Activated gamma-delta T cell treated with Interleukin-2 at 50 U/mL for 16 hours (primary cell): Measurements from ENCODE around the gene TFCP2L1.

Experiments used
- DNase-seq: peaks from one replicate; pipeline ENCODE4 v3.0.0-alpha.2; 2020

The TFCP2L1 gene

GRCh38 chr2:121214296-121214695 lies 70.7 kb downstream of the TFCP2L1 start:
- no peak for DNase-seq

- DNase-seq: no peak
Measured at GRCh38 chr2:121213386-121213785, 71.6 kb downstream of the TFCP2L1 start.

DNA sequence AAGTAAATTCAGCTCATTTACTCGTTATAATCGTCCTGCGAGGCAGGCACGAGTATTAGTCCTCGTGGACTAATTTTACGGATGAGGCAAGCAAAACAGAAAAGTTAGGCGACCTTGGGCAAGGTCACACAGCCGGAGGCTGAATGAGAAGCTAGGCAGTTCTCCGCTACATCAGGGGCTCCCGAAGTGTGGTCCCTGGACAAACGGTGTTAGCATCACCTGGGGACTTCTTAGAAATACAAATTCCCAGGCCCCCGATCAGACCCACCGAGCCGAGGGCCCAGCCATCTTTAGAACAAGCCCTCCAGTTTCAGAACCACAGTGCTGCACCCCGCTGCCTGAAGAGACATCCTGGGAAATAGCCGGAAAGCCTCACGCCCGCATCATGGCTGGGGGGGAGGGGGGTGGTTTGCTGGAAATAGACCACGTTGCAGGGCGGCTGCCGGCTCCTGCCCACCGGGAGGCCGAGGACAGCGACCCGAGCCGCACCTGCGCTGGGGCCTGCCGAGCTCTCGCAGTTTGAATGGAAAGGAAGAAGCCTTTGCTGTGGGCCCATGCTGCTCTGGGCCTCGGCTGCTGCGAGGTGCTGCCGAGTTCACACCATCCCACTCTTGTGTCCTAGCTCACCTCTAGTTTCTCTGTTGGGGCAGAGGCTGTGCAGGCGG lies 72.2 kb downstream of the TFCP2L1 start:
- no peak for DNase-seq

GRCh38 chr2:121211689-121212151 lies 73.3 kb downstream of the TFCP2L1 start:
- DNase-seq: no peak

- DNase-seq: no peak
Measured at GRCh38 chr2:121211251-121211650, 73.8 kb downstream of the TFCP2L1 start.

- DNase-seq: no peak
Measured at GRCh38 chr2:121210691-121211090, 74.3 kb downstream of the TFCP2L1 start.

- DNase-seq: no peak
Measured at GRCh38 chr2:121209014-121209610, 75.9 kb downstream of the TFCP2L1 start.

GRCh38 chr2:121207494-121207893 lies 77.5 kb downstream of the TFCP2L1 start:
- no peak for DNase-seq

DNA sequence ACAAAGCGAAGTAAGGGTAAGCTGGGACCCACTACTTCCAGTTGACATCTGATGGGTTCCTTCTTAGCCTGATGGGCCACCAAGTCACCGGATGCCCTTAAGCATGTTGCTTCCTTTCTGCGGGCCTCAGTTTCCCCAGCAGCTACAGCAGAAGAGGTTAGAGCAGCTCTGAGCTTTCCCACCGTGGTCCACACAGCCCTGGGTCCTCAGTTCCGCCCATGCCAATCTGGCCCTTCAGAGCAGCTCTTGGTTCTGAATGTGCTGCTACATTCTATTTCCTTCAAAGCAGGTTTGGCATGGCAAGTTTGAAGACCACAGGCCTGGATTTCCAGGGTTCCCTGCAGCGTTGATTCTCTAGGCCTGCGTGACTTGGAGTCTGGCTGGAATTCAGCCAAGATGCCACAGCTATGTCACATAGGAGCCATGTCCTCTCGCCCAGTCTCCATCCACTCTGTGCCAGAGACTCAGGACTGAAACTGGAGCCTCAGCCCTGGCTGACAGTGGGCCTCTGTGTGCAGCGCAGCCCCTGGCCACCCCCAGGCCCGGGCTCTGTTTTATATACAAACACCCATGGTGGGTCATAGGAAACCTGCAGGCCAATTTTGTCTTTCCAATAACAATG lies 79.6 kb downstream of the TFCP2L1 start:
- no peak for DNase-seq

DNA sequence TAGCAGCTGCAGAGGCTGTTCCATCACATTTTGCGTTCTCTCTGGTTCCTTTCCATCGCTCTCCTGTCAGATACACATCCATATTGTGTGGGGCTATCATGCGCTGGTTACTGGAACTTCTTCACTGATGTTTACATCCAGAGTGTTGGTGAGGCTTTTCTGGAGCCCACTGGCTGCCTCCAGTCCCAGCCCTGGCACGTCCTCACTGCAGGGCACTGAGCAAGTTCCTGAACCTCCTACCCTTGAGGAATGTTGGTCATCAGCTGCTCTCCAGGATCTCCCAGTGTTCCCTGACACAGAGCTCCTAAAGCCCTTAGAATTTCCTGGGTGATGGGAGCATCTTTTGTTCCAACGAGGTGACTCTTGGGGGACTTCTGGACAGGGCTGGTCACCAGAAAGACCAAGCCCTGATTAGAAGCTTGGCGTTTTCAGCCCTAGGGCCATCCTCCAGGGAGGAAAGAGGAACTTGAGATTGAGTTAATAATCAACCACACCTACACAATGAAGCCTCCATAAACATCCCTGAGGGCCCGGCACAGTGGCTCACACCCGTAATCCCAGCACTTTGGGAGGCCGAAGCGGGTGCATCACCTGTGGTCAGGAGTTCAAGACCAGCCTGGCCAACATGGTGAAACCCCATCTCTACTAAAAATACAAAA lies 81.3 kb downstream of the TFCP2L1 start:
- no peak for DNase-seq

GRCh38 chr2:121202541-121203310 lies 82.3 kb downstream of the TFCP2L1 start:
- no peak for DNase-seq

DNA sequence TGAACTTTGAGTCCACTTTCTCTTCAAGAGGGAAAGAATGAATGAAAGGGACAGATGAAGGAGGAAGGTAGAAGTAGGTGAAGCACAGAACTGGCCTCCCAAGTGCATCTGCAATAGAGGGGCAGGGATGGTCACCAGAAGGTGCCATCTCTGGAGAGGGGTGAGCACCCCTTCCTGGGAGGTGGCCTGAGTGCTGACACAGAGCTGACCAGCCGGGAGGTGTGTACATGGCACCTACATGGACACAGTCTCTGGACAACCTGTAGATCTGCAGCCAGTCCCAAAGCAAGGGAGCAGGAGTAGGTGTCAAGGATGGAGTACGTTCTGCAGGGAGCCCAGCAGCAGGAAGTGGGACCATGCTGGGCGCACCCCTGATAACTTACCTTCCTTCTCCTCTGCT lies 83.2 kb downstream of the TFCP2L1 start:
- no peak for DNase-seq

GRCh38 chr2:121200419-121201315 lies 84.3 kb downstream of the TFCP2L1 start:
- DNase-seq: no peak

GRCh38 chr2:121200011-121200347 lies 85.0 kb downstream of the TFCP2L1 start:
- DNase-seq: no peak

GRCh38 chr2:121199281-121200010 lies 85.6 kb downstream of the TFCP2L1 start:
- no peak for DNase-seq

- no peak for DNase-seq
Measured at GRCh38 chr2:121197369-121198091, 87.5 kb downstream of the TFCP2L1 start.

DNA sequence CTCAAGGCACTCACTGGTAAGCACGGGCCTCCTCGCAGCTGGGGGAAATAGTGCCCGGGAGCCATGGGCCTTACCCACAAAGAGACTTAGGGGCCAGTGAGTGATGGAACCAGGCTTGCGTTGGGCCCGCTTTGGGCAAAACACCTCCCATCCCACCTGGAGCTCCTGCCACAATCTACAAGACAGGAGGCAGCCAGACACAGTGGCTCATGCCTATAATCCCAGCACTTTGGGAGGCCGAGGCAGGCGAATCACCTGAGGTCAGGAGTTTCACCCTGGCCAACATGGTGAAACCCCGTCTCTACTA lies 88.2 kb downstream of the TFCP2L1 start:
- DNase-seq: no peak

DNA sequence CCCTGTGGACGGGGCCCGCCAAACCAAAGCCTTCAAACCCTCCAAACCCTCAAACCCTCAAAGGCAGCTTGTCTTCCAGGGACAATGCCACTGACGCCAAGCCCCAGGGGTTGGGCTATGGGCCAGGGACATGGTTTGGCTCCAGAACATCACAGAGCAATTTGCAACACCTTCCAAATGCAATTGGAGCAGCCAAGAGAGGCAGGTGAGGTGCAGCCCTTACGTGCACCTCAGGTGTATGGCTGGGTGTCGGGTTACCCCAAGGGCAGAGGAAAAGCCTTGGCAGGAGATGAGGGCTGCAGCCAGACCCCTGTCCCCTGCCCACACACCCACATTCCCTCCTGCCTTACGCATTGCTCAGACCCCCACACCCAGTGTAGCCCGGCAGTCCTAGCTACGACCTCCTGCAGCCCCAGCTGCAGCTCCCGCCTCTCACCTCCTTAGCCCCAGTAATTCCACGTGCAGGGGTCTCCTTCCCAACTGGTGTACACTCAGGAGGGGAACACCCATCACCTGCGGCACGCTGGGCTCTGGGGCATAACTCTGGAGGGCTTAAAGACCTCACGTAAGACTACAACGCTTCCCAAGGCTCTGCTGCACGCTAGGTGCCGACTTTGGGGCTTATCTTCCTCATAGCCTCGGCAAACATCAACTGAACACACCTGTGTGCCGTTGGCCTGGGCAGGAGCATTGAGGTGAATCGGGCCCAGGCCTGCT lies 88.7 kb downstream of the TFCP2L1 start:
- no peak for DNase-seq

DNA sequence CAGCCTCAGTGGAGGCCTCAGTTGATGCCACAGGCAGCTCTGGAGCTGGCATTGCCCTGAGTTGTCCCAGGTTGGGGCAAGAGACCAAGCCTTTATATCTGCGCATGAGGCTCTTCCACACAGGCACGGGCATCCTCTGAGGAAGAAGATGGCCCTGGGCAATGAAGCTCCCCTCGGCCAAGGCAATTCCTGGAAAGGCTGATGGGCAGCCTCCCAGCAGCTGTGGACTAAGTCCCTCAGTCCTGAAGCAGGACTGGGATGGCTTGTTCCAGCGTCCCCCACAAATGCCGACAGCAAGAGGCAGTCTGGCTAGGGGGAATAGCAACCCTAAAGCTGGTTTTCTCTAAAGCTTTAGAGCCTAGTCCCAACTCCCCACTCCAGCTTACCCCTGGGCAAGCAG lies 90.0 kb downstream of the TFCP2L1 start:
- DNase-seq: no peak

- DNase-seq: no peak
Measured at GRCh38 chr2:121194626-121195025, 90.4 kb downstream of the TFCP2L1 start.
